K562 (cell line): ENCODE results near the gene CACNA2D2. TPM values are rescaled to one million over a fixed set of nuclear protein-coding genes. Genes with fewer than 3 reads are reported as not detected.

Experiments used
- ASH1L ChIP-seq: fragments of 450-650 bp; IDR thresholded peaks from 2 replicates; pipeline ENCODE4 v1.6.1; 2018; ENCODE audit warnings: borderline replicate concordance, mild to moderate bottlenecking, low read depth; ENCODE audit not compliant: partially characterized antibody
- BCL6 ChIP-seq: fragments of 250-450 bp; sonication (Bioruptor Pico); IDR thresholded peaks from 2 replicates; pipeline ENCODE4 v1.4.0; 2020
- BCOR ChIP-seq: fragments of 450-650 bp; IDR thresholded peaks from 2 replicates; pipeline ENCODE4 v1.6.1; 2016
- CHD4 ChIP-seq: fragments of 200-600 bp; sonication (generic); IDR thresholded peaks from 3 replicates; pipeline ENCODE4 v1.6.1; 2012; ENCODE audit warnings: low read depth, mild to moderate bottlenecking, mixed read lengths, low read length, inconsistent platforms; ENCODE audit not compliant: insufficient read depth, insufficient replicate concordance, poor library complexity, severe bottlenecking
- ESRRA ChIP-seq: fragments of 450-650 bp; IDR thresholded peaks from 2 replicates; pipeline ENCODE4 v1.6.1; 2014; ENCODE audit warnings: low read depth, mild to moderate bottlenecking, moderate library complexity, borderline replicate concordance
- ETV5 ChIP-seq: sonication (generic); formaldehyde crosslinking; IDR thresholded peaks from 2 replicates; pipeline ENCODE4 v1.4.0; 2020; ENCODE audit warnings: low read depth, mild to moderate bottlenecking, missing genetic modification reagents
- FUS ChIP-seq: fragments of 200-400 bp; formaldehyde crosslinking; optimal IDR thresholded peaks from 2 replicates; pipeline ENCODE3; 2017; ENCODE audit warnings: low read depth, low read length
- GTF2E2 ChIP-seq: fragments of 200-800 bp; sonication (Bioruptor generic); IDR thresholded peaks from 2 replicates; pipeline ENCODE4 v1.6.1; 2016; ENCODE audit warnings: missing genetic modification characterization, missing compliant biosample characterization
- KAT8 ChIP-seq: fragments of 450-650 bp; IDR thresholded peaks from 2 replicates; pipeline ENCODE4 v1.6.1; 2016; ENCODE audit warnings: low read depth, mild to moderate bottlenecking
- KHSRP ChIP-seq: fragments of 450-650 bp; IDR thresholded peaks from 2 replicates; pipeline ENCODE4 v1.6.1; 2017
- L3MBTL2 ChIP-seq: fragments of 450-650 bp; IDR thresholded peaks from 2 replicates; pipeline ENCODE4 v1.6.1; 2016; ENCODE audit warnings: mild to moderate bottlenecking, moderate library complexity
- MAFF ChIP-seq: IDR thresholded peaks from 2 replicates; pipeline ENCODE4 v1.6.1; 2012; ENCODE audit warnings: low read length, improper control_type of control experiment
- MEIS2 ChIP-seq: fragments of 450-650 bp; IDR thresholded peaks from 2 replicates; pipeline ENCODE4 v1.6.1; 2014; ENCODE audit warnings: mild to moderate bottlenecking; ENCODE audit not compliant: partially characterized antibody
- SP2 ChIP-seq: IDR thresholded peaks from 2 replicates; pipeline ENCODE4 v1.6.1; 2011; ENCODE audit warnings: mild to moderate bottlenecking, low read depth, low read length, moderate library complexity; ENCODE audit not compliant: poor library complexity, severe bottlenecking; ENCODE audit errors: extremely low read depth
- ZNF134 ChIP-seq: fragments of 250-450 bp; sonication (Bioruptor Pico); conservative IDR thresholded peaks from 2 replicates; pipeline ENCODE4 v1.4.0; 2020
- ZNF197 ChIP-seq: fragments of 200-800 bp; sonication (Bioruptor generic); IDR thresholded peaks from 2 replicates; pipeline ENCODE4 v1.6.1; 2016; ENCODE audit warnings: low read depth, missing genetic modification characterization, missing compliant biosample characterization
- ZSCAN29 ChIP-seq: fragments of 450-650 bp; IDR thresholded peaks from 2 replicates; pipeline ENCODE4 v1.6.1; 2017
- polyA plus RNA-seq, 8 experiments: library from polyadenylated mRNA; depleted of rRNA in 4 of 8; stranded (reverse) in 5 of 8; unstranded in 3 of 8; fragments of >200 nt; fragmentation: Nextera tagmentation in 2 of 8; fragmentation: Illumina TruSeq in 1 of 8; extraction: Ambion mirVana in 2 of 8; extraction: Trizol in 1 of 8; gene quantifications; 2 replicates each; pipeline versions ENCODE4 v1.2.1 to v1.2.3, GENCODE V29; 2011 to 2014; ENCODE audit warnings: inconsistent platforms in 1 of 8, missing spikeins in 1 of 8
- total RNA-seq, 7 experiments: library from RNA; depleted of rRNA in 6 of 7; stranded (reverse); fragments of >200 nt in 6 of 7; fragmentation: Illumina TruSeq in 2 of 7; extraction: Trizol in 2 of 7; gene quantifications; 2 replicates each; pipeline versions ENCODE4 v1.2.1 to v1.2.3, GENCODE V29; 2011 to 2021; ENCODE audit warnings: low replicate concordance in 1 of 7
- TF ChIP-seq, protein P1 (sequence below), 2 experiments: fragments of 450-650 bp; formaldehyde crosslinking in 1 of 2; IDR thresholded peaks; 2 replicates each; pipeline versions ENCODE4 v1.4.0 to v1.6.1; 2014 to 2020; ENCODE audit warnings: mild to moderate bottlenecking in 2 of 2, borderline replicate concordance in 1 of 2, low read depth in 1 of 2
- TF ChIP-seq, protein P2 (sequence below): sonication (generic); formaldehyde crosslinking; IDR thresholded peaks from 2 replicates; pipeline ENCODE4 v1.8.0; 2022; ENCODE audit warnings: mild to moderate bottlenecking, low read depth, missing genetic modification reagents
- TF ChIP-seq, protein P3 (sequence below): fragments of 450-650 bp; formaldehyde crosslinking; IDR thresholded peaks from 2 replicates; pipeline ENCODE4 v1.4.0; 2020; ENCODE audit warnings: mild to moderate bottlenecking, moderate library complexity

Gene CACNA2D2
- total and polyA plus RNA-seq, 9 of the 15 experiments (the other 6 are each of a cell fraction or from before 2014, with no cell fraction given) = 0.11 to 0.58 (median 0.36) TPM; not detected in 2

DNA sequence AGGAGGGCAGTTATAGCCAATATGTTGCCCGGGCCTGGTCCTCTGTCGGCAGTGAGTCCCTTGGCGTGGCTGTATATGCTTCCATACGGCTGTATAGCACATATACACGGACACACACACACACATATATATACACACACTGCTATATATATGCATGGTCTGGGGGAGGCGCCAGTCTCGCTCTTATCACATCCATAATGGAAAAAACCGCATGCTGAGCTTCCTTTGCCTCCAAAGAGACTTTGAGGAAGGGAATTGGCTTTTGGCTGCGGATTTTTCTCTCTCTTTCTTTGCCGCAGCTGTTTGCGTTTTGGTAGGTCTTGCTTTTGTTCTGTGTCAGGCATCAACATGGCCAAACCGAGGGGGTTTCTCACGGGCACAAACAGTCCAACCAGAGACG is 132.8 kb downstream of the CACNA2D2 start (continued):
- TF ChIP-seq, protein P1, sequence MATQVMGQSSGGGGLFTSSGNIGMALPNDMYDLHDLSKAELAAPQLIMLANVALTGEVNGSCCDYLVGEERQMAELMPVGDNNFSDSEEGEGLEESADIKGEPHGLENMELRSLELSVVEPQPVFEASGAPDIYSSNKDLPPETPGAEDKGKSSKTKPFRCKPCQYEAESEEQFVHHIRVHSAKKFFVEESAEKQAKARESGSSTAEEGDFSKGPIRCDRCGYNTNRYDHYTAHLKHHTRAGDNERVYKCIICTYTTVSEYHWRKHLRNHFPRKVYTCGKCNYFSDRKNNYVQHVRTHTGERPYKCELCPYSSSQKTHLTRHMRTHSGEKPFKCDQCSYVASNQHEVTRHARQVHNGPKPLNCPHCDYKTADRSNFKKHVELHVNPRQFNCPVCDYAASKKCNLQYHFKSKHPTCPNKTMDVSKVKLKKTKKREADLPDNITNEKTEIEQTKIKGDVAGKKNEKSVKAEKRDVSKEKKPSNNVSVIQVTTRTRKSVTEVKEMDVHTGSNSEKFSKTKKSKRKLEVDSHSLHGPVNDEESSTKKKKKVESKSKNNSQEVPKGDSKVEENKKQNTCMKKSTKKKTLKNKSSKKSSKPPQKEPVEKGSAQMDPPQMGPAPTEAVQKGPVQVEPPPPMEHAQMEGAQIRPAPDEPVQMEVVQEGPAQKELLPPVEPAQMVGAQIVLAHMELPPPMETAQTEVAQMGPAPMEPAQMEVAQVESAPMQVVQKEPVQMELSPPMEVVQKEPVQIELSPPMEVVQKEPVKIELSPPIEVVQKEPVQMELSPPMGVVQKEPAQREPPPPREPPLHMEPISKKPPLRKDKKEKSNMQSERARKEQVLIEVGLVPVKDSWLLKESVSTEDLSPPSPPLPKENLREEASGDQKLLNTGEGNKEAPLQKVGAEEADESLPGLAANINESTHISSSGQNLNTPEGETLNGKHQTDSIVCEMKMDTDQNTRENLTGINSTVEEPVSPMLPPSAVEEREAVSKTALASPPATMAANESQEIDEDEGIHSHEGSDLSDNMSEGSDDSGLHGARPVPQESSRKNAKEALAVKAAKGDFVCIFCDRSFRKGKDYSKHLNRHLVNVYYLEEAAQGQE (IDR thresholded peaks at IDR 0.05; ENCODE audit: borderline replicate concordance) = peak; percentile 54; the same call in 1 of the 2 replicates
- TF ChIP-seq, protein P1 (CRISPR knock-in tag; IDR thresholded peaks at IDR 0.05; ENCODE audit: low read depth) = no peak
- TF ChIP-seq FUS (no peak), ASH1L (no peak), ESRRA (peak; percentile 55; the same call in 1 of the 2 replicates), SP2 (no peak), CHD4 (no peak), MAFF (no peak), MEIS2 (no peak), KHSRP (no peak), GTF2E2 (tag) (no peak), KAT8 (no peak), L3MBTL2 (peak; percentile 82), ETV5 (CRISPR knock-in tag) (no peak), ZNF197 (CRISPR knock-in tag) (no peak), ZNF134 (CRISPR knock-in tag) (no peak), BCL6 (CRISPR knock-in tag) (no peak), BCOR (no peak), ZSCAN29 (peak; percentile 69; the same call in 1 of the 2 replicates)
- TF ChIP-seq, protein P2, sequence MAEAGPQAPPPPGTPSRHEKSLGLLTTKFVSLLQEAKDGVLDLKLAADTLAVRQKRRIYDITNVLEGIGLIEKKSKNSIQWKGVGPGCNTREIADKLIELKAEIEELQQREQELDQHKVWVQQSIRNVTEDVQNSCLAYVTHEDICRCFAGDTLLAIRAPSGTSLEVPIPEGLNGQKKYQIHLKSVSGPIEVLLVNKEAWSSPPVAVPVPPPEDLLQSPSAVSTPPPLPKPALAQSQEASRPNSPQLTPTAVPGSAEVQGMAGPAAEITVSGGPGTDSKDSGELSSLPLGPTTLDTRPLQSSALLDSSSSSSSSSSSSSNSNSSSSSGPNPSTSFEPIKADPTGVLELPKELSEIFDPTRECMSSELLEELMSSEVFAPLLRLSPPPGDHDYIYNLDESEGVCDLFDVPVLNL (CRISPR knock-in tag) = no peak
- TF ChIP-seq, protein P3, sequence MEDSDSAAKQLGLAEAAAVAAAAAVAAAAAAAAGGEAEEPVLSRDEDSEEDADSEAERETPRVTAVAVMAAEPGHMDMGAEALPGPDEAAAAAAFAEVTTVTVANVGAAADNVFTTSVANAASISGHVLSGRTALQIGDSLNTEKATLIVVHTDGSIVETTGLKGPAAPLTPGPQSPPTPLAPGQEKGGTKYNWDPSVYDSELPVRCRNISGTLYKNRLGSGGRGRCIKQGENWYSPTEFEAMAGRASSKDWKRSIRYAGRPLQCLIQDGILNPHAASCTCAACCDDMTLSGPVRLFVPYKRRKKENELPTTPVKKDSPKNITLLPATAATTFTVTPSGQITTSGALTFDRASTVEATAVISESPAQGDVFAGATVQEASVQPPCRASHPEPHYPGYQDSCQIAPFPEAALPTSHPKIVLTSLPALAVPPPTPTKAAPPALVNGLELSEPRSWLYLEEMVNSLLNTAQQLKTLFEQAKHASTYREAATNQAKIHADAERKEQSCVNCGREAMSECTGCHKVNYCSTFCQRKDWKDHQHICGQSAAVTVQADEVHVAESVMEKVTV (CRISPR knock-in tag) = peak; percentile 59
